ENCODE data around the gene PSTPIP1.

The PSTPIP1 gene

GRCh38 chr15:77009176-77009575, 14.2 kb downstream of the PSTPIP1 start:
- TF ChIP-seq CTCF (IDR thresholded peaks at IDR 0.05; ENCODE audit: low read depth, low read length, missing control alignments), result no peak
- DNase-seq (ENCODE audit: extremely low read depth, low read depth), result no peak
- H3K4me3 ChIP-seq (replicated peaks; ENCODE audit: low read depth, low read length), result no peak overlapping the region

- H3K4me3 ChIP-seq (replicated peaks; ENCODE audit: low read depth, low read length), result no peak overlapping the region
- TF ChIP-seq CTCF (IDR thresholded peaks at IDR 0.05; ENCODE audit: low read depth, low read length, missing control alignments), result no peak
- DNase-seq (ENCODE audit: extremely low read depth, low read depth), result no peak
Measured at GRCh38 chr15:77009646-77010311, 14.9 kb downstream of the PSTPIP1 start.

- DNase-seq (ENCODE audit: extremely low read depth, low read depth), result no peak
- no peak overlapping the region for H3K4me3 ChIP-seq (replicated peaks; ENCODE audit: low read depth, low read length)
- TF ChIP-seq CTCF (IDR thresholded peaks at IDR 0.05; ENCODE audit: low read depth, low read length, missing control alignments), result no peak
Measured at GRCh38 chr15:77010312-77010686, 15.4 kb downstream of the PSTPIP1 start.

GRCh38 chr15:77010857-77011256, 15.9 kb downstream of the PSTPIP1 start:
- H3K4me3 ChIP-seq (replicated peaks; ENCODE audit: low read depth, low read length), result no peak overlapping the region
- no peak for TF ChIP-seq CTCF (IDR thresholded peaks at IDR 0.05; ENCODE audit: low read depth, low read length, missing control alignments)
- DNase-seq (ENCODE audit: extremely low read depth, low read depth), result no peak

- DNase-seq (ENCODE audit: extremely low read depth, low read depth), result no peak
- no peak overlapping the region for H3K4me3 ChIP-seq (replicated peaks; ENCODE audit: low read depth, low read length)
- no peak for TF ChIP-seq CTCF (IDR thresholded peaks at IDR 0.05; ENCODE audit: low read depth, low read length, missing control alignments)
Measured at GRCh38 chr15:77012117-77012712, 17.3 kb downstream of the PSTPIP1 start.

GRCh38 chr15:77012868-77013267, 17.9 kb downstream of the PSTPIP1 start:
- DNase-seq (ENCODE audit: extremely low read depth, low read depth), result no peak
- no peak for TF ChIP-seq CTCF (IDR thresholded peaks at IDR 0.05; ENCODE audit: low read depth, low read length, missing control alignments)
- H3K4me3 ChIP-seq (replicated peaks; ENCODE audit: low read depth, low read length), result no peak overlapping the region

- no peak for TF ChIP-seq CTCF (IDR thresholded peaks at IDR 0.05; ENCODE audit: low read depth, low read length, missing control alignments)
- no peak overlapping the region for H3K4me3 ChIP-seq (replicated peaks; ENCODE audit: low read depth, low read length)
- no peak for DNase-seq (ENCODE audit: extremely low read depth, low read depth)
Measured at GRCh38 chr15:77013776-77014131, 18.8 kb downstream of the PSTPIP1 start.

Measured in HFF-Myc (cell line).